ENCODE data around the gene KRTAP5-8.
"Not testable (repeated sequence)": the region's sequence is repeated elsewhere in the genome, so short reads cannot be mapped to it uniquely, and the experiment has no call there.

The KRTAP5-8 gene

GRCh38 chr11:71544525-71545214, 6.8 kb downstream of the KRTAP5-8 start:
- DNase-seq (ENCODE audit: low spot score), result no peak

GRCh38 chr11:71545405-71545966, 7.7 kb downstream of the KRTAP5-8 start:
- no peak for DNase-seq (ENCODE audit: low spot score)

DNA sequence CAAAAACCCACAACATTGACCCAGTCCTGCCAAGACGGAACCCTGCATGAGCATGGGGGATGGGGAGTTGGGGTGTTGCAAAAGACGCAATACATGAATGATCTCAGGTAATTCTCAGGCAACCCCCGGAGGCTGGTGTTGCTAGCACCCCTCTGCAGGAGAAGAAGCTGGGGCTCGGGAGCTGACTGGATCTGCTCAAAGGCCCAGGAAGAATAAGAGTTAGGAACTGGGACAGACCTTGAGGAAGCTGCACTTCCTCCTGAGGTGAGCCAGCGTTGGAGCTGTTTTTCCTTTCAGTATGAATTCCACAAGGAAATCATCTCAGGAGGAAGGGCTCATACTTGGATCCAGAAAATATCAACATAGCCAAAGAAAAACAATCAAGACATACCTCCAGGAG, 10.3 kb downstream of the KRTAP5-8 start, which contains the start of gene KRTAP5-9:
Gene KRTAP5-9 (plus strand): TSS at position 301 of the 400 bp plus-strand sequence. CDS start 238 bp downstream, outside the sequence.
- DNase-seq (ENCODE audit: low spot score), result no peak

DNA sequence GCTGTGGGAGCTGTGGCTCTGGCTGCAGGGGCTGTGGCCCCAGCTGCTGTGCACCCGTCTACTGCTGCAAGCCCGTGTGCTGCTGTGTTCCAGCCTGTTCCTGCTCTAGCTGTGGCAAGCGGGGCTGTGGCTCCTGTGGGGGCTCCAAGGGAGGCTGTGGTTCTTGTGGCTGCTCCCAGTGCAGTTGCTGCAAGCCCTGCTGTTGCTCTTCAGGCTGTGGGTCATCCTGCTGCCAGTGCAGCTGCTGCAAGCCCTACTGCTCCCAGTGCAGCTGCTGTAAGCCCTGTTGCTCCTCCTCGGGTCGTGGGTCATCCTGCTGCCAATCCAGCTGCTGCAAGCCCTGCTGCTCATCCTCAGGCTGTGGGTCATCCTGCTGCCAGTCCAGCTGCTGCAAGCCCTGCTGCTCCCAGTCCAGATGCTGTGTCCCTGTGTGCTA, 10.9 kb downstream of the KRTAP5-8 start:
- no peak for DNase-seq (ENCODE audit: low spot score)

DNA sequence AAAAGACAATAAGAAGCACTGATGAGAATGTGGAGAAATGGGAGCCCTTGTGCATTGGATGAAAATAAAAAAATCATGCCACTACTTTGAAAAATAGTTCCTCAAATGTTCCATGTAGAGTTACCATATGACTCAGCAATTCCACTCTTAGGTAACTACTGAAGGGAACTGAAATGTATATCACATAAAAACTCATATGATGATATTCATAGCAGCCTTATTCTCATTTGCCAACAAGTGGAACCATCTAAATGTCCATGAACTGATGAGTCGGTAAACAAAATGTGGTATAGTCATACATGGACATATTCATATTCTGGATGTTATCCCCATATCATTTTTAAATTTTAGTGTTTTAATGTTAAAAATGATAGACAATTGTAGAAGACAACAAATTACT, 13.9 kb downstream of the KRTAP5-8 start:
- DNase-seq (ENCODE audit: low spot score), result no peak

DNA sequence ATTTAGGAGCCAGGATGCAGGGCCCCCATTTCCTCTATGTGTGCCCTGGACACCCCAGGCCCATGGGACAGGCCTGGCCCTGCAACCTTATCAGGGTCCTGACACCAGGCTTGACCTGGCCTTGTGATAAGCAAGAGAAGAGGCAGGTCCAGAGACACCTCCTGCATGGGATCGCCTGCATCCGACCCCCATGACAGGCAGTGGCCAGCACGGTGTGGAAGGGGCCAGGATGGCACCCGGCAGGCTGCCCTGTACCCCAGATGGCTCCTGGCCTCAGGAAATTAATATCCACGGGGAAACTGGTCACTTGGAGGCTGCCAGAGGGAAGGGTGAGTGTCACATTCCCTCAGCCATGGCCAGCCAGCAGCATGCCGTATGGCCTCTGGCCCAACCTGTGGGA, 17.2 kb downstream of the KRTAP5-8 start:
- DNase-seq (ENCODE audit: low spot score), result no peak

GRCh38 chr11:71555508-71555907, 17.7 kb downstream of the KRTAP5-8 start:
- no peak for DNase-seq (ENCODE audit: low spot score)

DNA sequence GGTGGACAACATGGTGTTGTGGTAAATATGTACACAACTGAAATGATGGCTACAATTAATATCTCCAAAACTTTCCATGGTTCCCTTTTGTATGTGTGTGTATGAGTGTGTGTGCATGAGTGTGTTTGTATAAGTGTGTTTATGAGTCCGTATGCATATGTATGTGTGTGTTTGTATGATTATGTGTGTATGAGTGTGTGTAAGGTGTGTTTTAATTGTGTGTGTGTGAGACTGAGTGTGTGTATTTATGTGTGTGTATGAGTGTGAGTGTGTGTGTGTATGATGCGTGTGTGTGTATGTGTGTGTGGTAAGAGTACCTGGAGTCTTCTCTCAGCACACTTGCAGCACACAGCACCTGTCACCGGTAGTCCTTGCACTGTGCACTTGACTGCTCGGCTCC, 18.2 kb downstream of the KRTAP5-8 start:
- no peak for DNase-seq (ENCODE audit: low spot score)

GRCh38 chr11:71557257-71557656, 19.4 kb downstream of the KRTAP5-8 start:
- no peak for DNase-seq (ENCODE audit: low spot score)

DNA sequence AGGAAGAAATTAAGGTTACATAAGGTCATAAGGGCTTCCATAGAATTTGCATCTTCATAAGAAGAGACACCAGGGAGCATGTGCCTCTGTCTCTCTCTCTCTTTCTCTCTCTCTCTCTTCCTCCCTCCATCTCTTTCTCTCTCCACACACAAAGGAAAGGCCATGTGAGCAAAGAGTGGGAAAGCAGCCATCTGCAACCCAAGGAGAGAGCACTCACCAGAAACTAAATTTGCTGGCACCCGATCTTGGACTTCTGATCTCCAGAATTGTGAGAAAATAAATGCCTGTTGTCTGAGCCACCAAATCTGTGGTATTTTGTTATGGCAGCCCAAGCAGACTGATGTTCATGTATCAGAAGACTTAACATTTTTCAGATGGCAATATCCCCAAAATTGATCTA, 21.2 kb downstream of the KRTAP5-8 start:
- DNase-seq (ENCODE audit: low spot score), result no peak

GRCh38 chr11:71562120-71562519, 24.3 kb downstream of the KRTAP5-8 start:
- no peak for DNase-seq (ENCODE audit: low spot score)

GRCh38 chr11:71563406-71563805, 25.6 kb downstream of the KRTAP5-8 start:
- no peak for DNase-seq (ENCODE audit: low spot score)

GRCh38 chr11:71564430-71564829, 26.6 kb downstream of the KRTAP5-8 start:
- no peak for DNase-seq (ENCODE audit: low spot score)

GRCh38 chr11:71565263-71565662, 27.4 kb downstream of the KRTAP5-8 start, which contains the start of gene KRTAP5-10:
Gene KRTAP5-10, plus strand, starts transcription at chr11:71565563. Its CDS starts 25 bp downstream, at chr11:71565588.
- no peak for DNase-seq (ENCODE audit: low spot score)

GRCh38 chr11:71566081-71566620, 28.3 kb downstream of the KRTAP5-8 start:
- no peak for DNase-seq (ENCODE audit: low spot score)

DNA sequence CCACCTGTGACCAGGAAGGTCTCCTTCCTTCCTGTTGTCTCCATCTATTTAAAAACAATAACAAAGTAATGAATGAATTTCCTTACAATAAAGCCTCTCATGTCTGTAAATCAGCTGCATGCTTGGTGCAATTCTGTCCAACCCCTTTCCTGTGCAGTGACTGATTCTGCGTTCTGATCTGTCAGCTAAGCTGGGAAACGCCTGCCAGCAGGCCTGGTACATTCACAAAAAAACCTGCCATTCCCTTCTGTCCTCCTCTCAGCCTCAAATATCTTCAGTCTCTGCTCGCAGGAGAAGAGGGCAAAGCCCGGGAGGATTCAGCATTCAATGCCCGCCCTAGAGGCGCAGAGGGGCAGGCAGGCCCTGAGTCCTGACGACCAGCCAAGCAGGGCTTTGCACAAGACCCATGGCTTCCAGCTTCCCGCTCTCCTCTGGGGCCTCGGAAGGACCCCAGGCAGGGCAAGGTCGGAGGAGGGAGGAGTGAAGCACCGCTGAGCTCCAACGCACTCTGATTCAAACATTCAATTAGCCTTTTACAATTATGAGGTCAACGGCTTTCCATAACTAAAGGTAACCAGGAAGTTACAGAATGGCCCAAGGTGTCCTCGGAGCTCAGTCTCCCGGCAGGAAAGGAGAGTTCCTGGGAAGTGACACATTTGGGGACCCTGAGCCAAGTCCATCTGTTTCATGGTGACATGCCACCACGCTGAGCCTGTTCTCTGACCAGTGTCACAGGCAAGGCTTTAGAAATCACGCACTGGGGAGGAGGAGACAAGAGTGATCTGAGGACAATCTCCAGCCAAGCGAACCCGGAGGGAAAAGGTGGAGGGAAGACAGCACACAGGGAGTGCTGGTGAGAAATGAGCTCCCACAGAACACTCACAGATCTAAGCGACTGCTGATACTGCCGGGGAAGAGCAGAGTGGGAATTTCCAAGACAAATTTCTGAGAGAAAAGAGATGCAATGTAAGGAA, 29.1 kb downstream of the KRTAP5-8 start:
- not testable (repeated sequence) for DNase-seq (ENCODE audit: low spot score)

- DNase-seq (ENCODE audit: low spot score), result not testable (repeated sequence)
These were observed 29.8 kb downstream of the KRTAP5-8 start for GRCh38 chr11:71567633-71568032.

DNA sequence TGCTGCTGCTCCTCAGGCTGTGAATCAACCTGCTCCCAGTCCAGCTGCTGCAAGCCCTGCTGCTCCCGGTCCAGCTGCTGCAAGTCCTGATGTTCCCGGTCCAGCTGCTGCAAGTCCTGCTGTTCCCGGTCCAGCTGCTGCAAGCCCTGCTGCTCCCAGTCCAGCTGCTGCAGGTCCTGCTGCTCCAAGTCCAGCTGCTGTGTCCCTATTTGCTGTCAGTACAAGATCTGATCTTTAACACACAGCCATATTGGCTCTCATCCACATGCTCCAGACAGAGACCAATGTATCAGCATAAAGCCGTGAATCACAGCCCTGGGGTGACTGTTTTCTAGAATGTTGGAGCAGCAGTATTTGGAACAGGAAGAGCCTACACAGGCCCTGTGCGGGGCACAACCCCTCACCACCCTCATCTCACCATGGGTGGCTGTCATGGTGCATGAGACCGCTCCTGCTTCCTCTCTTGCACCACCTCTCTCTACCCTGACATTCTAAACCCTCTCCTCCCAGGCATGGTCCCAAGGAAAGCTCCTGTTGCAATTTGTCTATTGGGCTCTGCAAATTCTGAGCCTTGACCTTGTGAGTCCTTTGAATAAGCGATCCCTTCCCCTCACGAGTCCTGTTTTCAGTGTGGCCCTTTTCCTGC, 31.0 kb downstream of the KRTAP5-8 start:
- no peak for DNase-seq (ENCODE audit: low spot score)

DNA sequence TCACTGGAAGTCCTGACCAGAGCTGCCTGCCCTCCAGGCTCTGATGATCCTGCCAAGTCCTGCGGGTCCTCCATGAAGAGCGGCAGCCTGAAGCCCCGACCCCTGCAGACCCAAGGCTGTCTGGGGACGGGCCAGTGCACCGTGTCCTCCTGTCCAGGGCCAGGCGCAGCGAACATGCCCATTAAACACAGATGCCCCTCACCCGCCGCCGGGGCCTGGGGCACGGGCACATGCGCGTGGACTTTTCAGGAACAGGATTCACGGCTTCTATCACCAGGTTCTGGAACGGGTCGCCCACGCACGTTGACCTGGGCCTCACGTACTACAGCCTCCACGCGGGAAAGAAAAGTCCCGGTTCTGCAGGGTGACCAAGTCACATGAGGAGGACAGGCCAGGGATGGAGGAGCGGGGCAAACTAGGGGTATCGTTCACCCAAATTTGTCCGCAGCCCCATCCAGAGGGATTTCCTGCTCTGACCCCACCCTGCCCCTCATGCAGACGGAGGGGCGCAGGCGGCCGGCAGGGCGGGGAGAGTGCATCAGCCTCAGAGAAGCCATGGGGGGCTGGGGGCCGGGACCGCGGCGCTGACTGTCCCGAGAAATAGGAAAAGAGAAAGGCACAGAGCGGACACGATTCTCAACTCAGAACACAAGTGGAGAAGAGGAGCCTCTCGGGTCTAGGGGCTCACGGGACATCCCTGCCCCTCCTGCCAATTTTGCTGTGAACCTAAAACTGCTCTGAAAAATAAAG, 33.5 kb downstream of the KRTAP5-8 start:
- not testable (repeated sequence) for DNase-seq (ENCODE audit: low spot score)

DNA sequence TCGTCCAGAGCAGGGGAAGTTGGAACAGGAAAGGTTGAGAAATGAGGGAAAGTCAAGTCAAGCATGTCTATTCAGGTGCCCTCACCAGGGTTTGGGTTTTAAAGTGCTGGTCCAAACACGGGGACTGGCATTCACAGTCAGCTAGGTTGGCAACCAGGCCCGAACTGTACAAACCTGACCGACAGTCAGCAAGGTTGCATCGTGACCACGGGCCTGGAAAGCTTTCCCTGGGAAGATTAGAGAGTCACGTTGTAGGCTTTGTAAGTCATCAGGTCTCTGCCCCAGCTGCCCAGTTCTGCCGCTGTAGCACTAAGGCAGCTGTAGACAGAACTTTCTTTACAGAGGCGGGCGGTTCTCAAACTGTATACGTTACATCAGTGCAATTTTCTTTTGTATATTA, 35.0 kb downstream of the KRTAP5-8 start:
- DNase-seq (ENCODE audit: low spot score), result no peak

GRCh38 chr11:71574418-71574817, 36.6 kb downstream of the KRTAP5-8 start:
- DNase-seq (ENCODE audit: low spot score), result no peak
